ENCODE measurements around the gene TAP1.
"Not testable (repeated sequence)": the region's sequence is repeated elsewhere in the genome, so short reads cannot be mapped to it uniquely, and the experiment has no call there.

TAP1 gene

DNA sequence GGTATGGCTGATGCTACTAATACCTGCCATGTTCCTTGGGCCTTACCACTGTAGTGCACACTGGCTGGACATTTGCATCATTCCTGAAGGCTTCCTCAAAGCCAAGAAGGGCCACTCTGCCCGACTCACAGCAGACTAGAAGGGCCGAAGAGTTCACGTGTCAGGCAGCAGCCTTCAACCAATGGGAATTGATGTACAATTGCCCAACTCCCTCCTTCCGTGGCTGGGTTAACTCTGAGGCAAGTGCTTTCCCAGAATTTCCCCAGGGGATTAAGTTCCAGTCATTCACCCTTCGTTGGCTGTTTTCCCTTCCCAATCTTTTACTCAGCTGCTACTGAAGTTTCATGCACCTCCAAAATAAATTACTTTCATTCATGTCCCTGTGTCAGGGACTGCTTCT, 30.3 kb upstream of the TAP1 start:
- Histone ChIP-seq H3K27me3 (ENCODE audit: control insufficient read depth in 2 of 2, insufficient read depth in 2 of 2, low read length in 2 of 2) (no peaks in the 10 kb centered on the region), H3K36me3 (ENCODE audit: control insufficient read depth in 2 of 2, insufficient read depth in 2 of 2, low read length in 2 of 2) (no peaks in the 10 kb centered on the region), H3K9ac (ENCODE audit: low read depth in 1 of 2, low read length in 2 of 2) (no peak overlapping the region), H3K27ac (ENCODE audit: low read depth in 2 of 2, low read length in 2 of 2) (no peak overlapping the region), H3K4me1 (ENCODE audit: control insufficient read depth in 2 of 2, insufficient read depth in 2 of 2, low read length in 2 of 2) (peaks cover 0 to 2% of the 10 kb centered on the region in 2 donors), H3K9me3 (ENCODE audit: control insufficient read depth in 2 of 2, low read length in 2 of 2) (no peaks in the 10 kb centered on the region), H3K4me3 (ENCODE audit: low read length in 2 of 2) (no peak overlapping the region)

DNA sequence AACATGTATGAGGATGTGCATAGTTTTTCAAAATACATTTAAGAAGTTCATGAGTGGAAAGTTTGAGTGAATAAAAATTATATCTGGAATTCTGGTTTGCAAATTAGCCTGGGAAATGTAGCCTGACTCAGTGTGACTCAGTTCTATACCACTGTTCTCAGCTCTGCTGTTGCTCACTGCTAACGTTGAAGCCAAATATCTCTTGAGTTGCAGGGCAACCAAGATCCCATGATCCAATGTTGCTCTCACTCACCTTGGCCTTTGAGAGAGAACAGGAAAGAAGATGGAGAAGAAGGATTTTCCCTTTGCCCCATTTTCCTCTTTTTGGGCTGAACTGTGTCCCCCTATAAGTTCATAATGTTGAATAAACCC, 29.4 kb upstream of the TAP1 start:
- H3K27ac ChIP-seq (ENCODE audit: low read depth in 2 of 2, low read length in 2 of 2) = no peak overlapping the region

DNA sequence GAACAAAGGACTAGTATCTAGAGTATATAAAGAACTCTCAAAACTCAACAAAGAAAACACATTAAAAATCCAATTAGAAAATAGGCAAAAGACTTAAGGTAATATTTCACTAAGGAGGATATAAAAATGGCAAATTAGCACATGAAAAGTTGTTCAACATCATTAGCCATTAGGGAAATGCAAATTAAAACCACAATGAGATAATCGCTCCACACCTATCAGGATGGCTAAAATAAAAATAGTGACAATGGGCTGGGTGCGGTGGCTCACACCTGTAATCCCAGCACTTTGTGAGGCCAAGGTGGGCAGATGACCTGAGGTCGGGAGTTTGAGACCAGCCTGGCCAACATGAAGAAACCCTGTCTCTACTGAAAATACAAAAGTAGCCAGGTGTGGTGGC, 27.5 kb upstream of the TAP1 start:
- not testable (repeated sequence) for H3K4me3 ChIP-seq (ENCODE audit: low read length in 2 of 2); H3K9me3 ChIP-seq (ENCODE audit: control insufficient read depth in 2 of 2, low read length in 2 of 2); H3K4me1 ChIP-seq (ENCODE audit: control insufficient read depth in 2 of 2, insufficient read depth in 2 of 2, low read length in 2 of 2); H3K9ac ChIP-seq (ENCODE audit: low read depth in 1 of 2, low read length in 2 of 2); H3K36me3 ChIP-seq (ENCODE audit: control insufficient read depth in 2 of 2, insufficient read depth in 2 of 2, low read length in 2 of 2); H3K27ac ChIP-seq (ENCODE audit: low read depth in 2 of 2, low read length in 2 of 2); H3K27me3 ChIP-seq (ENCODE audit: control insufficient read depth in 2 of 2, insufficient read depth in 2 of 2, low read length in 2 of 2)

More for the DNA sequence above, 29.4 kb upstream of the TAP1 start:
- H3K9me3 ChIP-seq (ENCODE audit: control insufficient read depth in 2 of 2, low read length in 2 of 2) = no peaks in the 10 kb centered on the region
- H3K36me3 ChIP-seq (ENCODE audit: control insufficient read depth in 2 of 2, insufficient read depth in 2 of 2, low read length in 2 of 2) = no peaks in the 10 kb centered on the region
- H3K4me1 ChIP-seq (ENCODE audit: control insufficient read depth in 2 of 2, insufficient read depth in 2 of 2, low read length in 2 of 2) = peaks cover 0 to 2% of the 10 kb centered on the region in 2 donors
- no peak overlapping the region for H3K4me3 ChIP-seq (ENCODE audit: low read length in 2 of 2)
- H3K9ac ChIP-seq (ENCODE audit: low read depth in 1 of 2, low read length in 2 of 2) = no peak overlapping the region
- no peaks in the 10 kb centered on the region for H3K27me3 ChIP-seq (ENCODE audit: control insufficient read depth in 2 of 2, insufficient read depth in 2 of 2, low read length in 2 of 2)

DNA sequence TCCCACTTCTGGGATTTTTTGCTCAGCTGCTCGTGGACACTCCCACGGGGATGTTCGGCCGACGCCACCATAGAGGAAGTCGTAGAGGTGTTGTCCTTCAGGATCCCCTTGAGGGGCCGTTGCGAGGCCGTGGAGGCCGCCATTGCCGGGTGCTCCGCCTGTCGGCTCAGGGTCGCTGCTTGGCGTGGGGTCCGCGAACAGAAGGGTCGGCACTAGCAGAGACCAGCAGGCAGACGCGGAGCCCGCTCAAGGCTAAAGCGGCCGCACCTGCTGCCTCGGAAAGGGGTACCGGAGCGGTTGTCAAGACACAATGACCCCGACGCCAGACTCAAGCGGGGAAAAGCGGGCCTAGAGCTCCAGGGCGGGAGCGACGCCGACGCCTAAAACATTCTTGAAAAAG, 26.2 kb upstream of the TAP1 start:
- H3K27me3 ChIP-seq (ENCODE audit: control insufficient read depth in 2 of 2, insufficient read depth in 2 of 2, low read length in 2 of 2) = no peaks in the 10 kb centered on the region
- no peaks in the 10 kb centered on the region for H3K9me3 ChIP-seq (ENCODE audit: control insufficient read depth in 2 of 2, low read length in 2 of 2)
- H3K4me1 ChIP-seq (ENCODE audit: control insufficient read depth in 2 of 2, insufficient read depth in 2 of 2, low read length in 2 of 2) = no peaks in the 10 kb centered on the region
- H3K27ac ChIP-seq (ENCODE audit: low read depth in 2 of 2, low read length in 2 of 2) = no peak overlapping the region
- H3K4me3 ChIP-seq (ENCODE audit: low read length in 2 of 2) = no peak overlapping the region
- H3K9ac ChIP-seq (ENCODE audit: low read depth in 1 of 2, low read length in 2 of 2) = no peak overlapping the region
- no peaks in the 10 kb centered on the region for H3K36me3 ChIP-seq (ENCODE audit: control insufficient read depth in 2 of 2, insufficient read depth in 2 of 2, low read length in 2 of 2)

DNA sequence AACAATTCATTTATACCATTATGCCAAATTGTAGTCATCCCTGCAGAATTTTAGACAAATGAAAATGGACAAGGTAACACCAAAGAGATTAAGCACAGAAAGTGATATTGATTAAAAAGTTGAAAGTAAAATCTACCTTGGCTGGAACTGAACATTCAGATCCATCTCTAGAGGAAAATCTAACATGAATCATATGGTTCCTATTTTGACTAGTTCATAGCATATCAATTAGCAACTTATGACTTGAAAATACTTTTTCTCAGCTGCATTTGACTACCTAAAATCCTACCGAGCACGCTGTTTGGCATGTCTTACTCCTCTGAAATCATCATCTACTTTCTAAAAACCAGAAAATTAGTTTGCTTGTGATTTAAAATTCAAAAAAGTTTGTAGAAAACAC, 23.1 kb upstream of the TAP1 start:
- no peaks in the 10 kb centered on the region for H3K36me3 ChIP-seq (ENCODE audit: control insufficient read depth in 2 of 2, insufficient read depth in 2 of 2, low read length in 2 of 2)
- no peaks in the 10 kb centered on the region for H3K4me1 ChIP-seq (ENCODE audit: control insufficient read depth in 2 of 2, insufficient read depth in 2 of 2, low read length in 2 of 2)
- H3K9me3 ChIP-seq (ENCODE audit: control insufficient read depth in 2 of 2, low read length in 2 of 2) = no peaks in the 10 kb centered on the region
- no peak overlapping the region for H3K4me3 ChIP-seq (ENCODE audit: low read length in 2 of 2)
- no peaks in the 10 kb centered on the region for H3K27me3 ChIP-seq (ENCODE audit: control insufficient read depth in 2 of 2, insufficient read depth in 2 of 2, low read length in 2 of 2)
- H3K27ac ChIP-seq (ENCODE audit: low read depth in 2 of 2, low read length in 2 of 2) = no peak overlapping the region
- H3K9ac ChIP-seq (ENCODE audit: low read depth in 1 of 2, low read length in 2 of 2) = no peak overlapping the region

DNA sequence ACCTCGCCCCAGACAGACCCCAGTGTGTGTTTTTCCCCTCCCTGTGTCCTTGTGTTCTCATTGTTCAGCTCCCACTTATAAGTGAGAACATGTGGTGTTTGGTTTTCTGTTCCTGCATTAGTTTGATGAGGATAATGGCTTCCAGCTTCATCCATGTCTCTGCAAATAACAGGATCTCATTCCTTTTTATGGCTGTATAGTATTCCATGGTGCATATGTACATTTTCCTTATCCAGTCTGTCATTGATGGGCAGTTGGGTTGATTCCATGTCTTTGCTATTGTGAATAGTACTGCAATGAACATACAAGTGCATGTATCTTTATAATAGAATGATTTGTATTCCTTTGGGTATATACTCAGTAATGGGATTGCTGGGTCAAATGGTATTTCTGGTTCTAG, 20.4 kb upstream of the TAP1 start:
- not testable (repeated sequence) for H3K4me3 ChIP-seq (ENCODE audit: low read length in 2 of 2); H3K9ac ChIP-seq (ENCODE audit: low read depth in 1 of 2, low read length in 2 of 2); H3K36me3 ChIP-seq (ENCODE audit: control insufficient read depth in 2 of 2, insufficient read depth in 2 of 2, low read length in 2 of 2); H3K4me1 ChIP-seq (ENCODE audit: control insufficient read depth in 2 of 2, insufficient read depth in 2 of 2, low read length in 2 of 2); H3K9me3 ChIP-seq (ENCODE audit: control insufficient read depth in 2 of 2, low read length in 2 of 2); H3K27me3 ChIP-seq (ENCODE audit: control insufficient read depth in 2 of 2, insufficient read depth in 2 of 2, low read length in 2 of 2); H3K27ac ChIP-seq (ENCODE audit: low read depth in 2 of 2, low read length in 2 of 2)

DNA sequence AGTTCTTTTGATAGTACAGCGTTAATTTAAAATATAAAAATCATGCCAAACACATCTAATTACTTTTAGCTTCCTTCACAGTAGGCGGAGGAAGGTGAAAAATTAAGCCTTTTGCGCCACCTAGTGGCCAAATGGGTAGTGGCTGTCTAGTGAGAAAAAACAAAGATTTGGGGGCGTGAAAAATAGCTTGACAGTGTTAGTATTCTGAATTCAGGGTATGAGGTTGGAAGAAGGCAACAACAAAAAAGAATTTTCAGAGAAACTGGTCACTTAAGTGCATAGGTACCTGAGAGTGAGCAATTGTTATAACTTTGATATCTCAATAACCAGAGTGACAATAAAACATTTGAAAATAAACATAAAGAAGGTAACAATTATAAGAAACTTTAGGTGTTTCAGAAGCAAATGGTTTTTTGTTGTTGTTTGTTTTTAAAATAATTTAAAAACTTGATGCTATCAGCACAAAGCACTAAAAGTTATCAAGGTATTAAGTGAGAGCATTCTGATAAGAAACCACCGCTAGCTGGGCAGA, 14.8 kb upstream of the TAP1 start:
- Histone ChIP-seq H3K36me3 (ENCODE audit: control insufficient read depth in 2 of 2, insufficient read depth in 2 of 2, low read length in 2 of 2) (no peaks in the 10 kb centered on the region), H3K4me1 (ENCODE audit: control insufficient read depth in 2 of 2, insufficient read depth in 2 of 2, low read length in 2 of 2) (peaks cover 0 to 9% of the 10 kb centered on the region in 2 donors), H3K27ac (ENCODE audit: low read depth in 2 of 2, low read length in 2 of 2) (no peak overlapping the region), H3K4me3 (ENCODE audit: low read length in 2 of 2) (no peak overlapping the region), H3K27me3 (ENCODE audit: control insufficient read depth in 2 of 2, insufficient read depth in 2 of 2, low read length in 2 of 2) (peaks cover 3 to 5% of the 10 kb centered on the region in 2 donors), H3K9me3 (ENCODE audit: control insufficient read depth in 2 of 2, low read length in 2 of 2) (no peaks in the 10 kb centered on the region), H3K9ac (ENCODE audit: low read depth in 1 of 2, low read length in 2 of 2) (no peak overlapping the region)

DNA sequence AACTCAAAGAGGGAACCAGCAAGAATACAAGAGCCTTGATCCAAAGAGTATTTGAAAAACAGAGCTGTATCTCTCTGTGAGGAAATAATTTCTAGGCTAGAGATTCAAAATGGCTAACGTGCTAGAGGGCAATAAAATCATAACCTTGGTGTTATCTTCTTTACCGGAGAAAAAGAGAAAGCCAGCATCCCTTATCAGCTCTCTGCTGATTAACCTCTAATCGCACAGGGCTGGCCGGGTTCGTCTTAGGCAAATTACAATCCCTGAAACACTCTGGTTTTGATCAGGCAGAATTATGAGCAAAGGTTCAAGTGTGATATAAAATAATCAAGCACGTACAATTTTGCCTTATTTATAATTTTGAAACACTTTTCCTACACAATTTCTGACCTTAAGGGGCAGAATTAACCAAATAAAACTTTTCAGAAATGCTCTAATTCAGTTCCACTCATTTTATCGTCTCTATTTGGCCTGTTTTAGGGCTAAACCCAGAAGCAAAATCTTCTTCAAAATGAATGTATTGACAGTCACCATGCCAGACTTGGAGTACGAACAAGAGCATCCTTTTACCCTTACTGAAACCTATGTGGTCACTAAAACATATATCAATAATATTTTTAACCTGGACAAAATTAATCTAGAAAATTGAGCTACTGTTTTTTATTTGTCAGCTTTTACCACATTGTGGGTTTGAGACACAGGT, 14.2 kb upstream of the TAP1 start:
- Histone ChIP-seq H3K4me3 (ENCODE audit: low read length in 2 of 2) (no peak overlapping the region), H3K9ac (ENCODE audit: low read depth in 1 of 2, low read length in 2 of 2) (no peak overlapping the region), H3K36me3 (ENCODE audit: control insufficient read depth in 2 of 2, insufficient read depth in 2 of 2, low read length in 2 of 2) (no peaks in the 10 kb centered on the region), H3K9me3 (ENCODE audit: control insufficient read depth in 2 of 2, low read length in 2 of 2) (no peaks in the 10 kb centered on the region), H3K27me3 (ENCODE audit: control insufficient read depth in 2 of 2, insufficient read depth in 2 of 2, low read length in 2 of 2) (peaks cover 3 to 5% of the 10 kb centered on the region in 2 donors), H3K27ac (ENCODE audit: low read depth in 2 of 2, low read length in 2 of 2) (no peak overlapping the region), H3K4me1 (ENCODE audit: control insufficient read depth in 2 of 2, insufficient read depth in 2 of 2, low read length in 2 of 2) (peaks cover 0 to 9% of the 10 kb centered on the region in 2 donors)

DNA sequence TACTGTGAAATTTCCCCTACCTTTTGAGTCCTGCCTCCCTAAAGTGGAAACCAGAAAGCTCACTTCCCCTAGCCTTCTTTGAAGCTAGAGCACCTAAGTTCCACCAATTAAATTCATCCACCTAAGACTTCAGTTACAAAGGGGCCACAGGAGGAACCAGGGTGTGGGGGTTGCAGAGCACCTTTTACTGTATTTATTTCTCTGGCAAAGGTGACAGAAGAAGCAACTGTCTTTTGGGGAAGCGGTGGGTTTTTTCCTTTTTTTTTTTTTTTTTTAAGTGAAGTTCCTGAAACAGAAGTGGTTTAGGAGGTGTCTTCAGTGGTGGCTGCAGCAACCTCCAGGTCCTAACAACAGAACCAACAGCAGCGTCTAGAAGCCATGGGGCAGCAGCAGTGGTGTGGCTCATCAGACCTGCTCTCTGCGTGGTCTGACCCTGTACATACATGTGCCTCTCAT, 13.5 kb upstream of the TAP1 start:
- no peaks in the 10 kb centered on the region for H3K9me3 ChIP-seq (ENCODE audit: control insufficient read depth in 2 of 2, low read length in 2 of 2)
- H3K36me3 ChIP-seq (ENCODE audit: control insufficient read depth in 2 of 2, insufficient read depth in 2 of 2, low read length in 2 of 2) = no peaks in the 10 kb centered on the region
- no peak overlapping the region for H3K9ac ChIP-seq (ENCODE audit: low read depth in 1 of 2, low read length in 2 of 2)
- no peak overlapping the region for H3K4me3 ChIP-seq (ENCODE audit: low read length in 2 of 2)
- no peak overlapping the region for H3K27ac ChIP-seq (ENCODE audit: low read depth in 2 of 2, low read length in 2 of 2)
- peaks cover 3 to 5% of the 10 kb centered on the region in 2 donors for H3K27me3 ChIP-seq (ENCODE audit: control insufficient read depth in 2 of 2, insufficient read depth in 2 of 2, low read length in 2 of 2)
- H3K4me1 ChIP-seq (ENCODE audit: control insufficient read depth in 2 of 2, insufficient read depth in 2 of 2, low read length in 2 of 2) = peaks cover 0 to 9% of the 10 kb centered on the region in 2 donors

DNA sequence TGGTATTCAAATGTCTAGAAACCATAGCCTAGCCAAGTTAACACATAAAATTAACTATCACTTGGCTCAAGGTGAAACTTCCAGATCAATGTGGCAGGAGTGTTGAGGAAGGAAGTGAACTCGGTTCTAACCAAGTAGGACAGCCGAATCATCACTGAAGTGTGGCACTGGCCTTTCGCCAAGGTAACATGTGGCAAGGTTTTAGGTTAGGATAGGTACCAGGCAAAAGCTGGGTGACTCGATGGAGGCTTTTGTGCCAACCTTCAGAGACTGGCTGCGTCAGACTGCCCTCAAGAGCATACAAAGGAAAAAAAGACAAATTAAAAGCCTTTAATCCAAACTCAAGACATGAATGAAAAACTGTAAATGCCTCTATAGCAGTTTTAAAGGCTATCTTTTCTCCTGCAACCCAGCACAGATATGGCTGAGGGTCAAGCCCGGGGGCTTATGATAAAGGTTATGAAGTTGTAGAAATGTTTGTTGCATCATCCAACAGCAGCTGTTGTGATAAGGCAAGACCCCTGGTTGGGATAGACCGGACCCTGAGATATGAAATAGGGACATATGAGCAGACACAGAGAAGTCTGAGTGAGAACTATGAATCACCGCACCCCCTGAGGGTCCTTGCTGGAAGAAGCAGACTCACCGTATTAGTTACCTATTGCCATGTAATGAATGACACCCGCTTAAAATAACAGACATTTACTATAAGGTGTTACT, 12.4 kb upstream of the TAP1 start:
- Histone ChIP-seq H3K4me1 (ENCODE audit: control insufficient read depth in 2 of 2, insufficient read depth in 2 of 2, low read length in 2 of 2) (peaks cover 0 to 9% of the 10 kb centered on the region in 2 donors), H3K9me3 (ENCODE audit: control insufficient read depth in 2 of 2, low read length in 2 of 2) (no peaks in the 10 kb centered on the region), H3K27ac (ENCODE audit: low read depth in 2 of 2, low read length in 2 of 2) (no peak overlapping the region), H3K4me3 (ENCODE audit: low read length in 2 of 2) (no peak overlapping the region), H3K27me3 (ENCODE audit: control insufficient read depth in 2 of 2, insufficient read depth in 2 of 2, low read length in 2 of 2) (peaks cover 3 to 5% of the 10 kb centered on the region in 2 donors), H3K9ac (ENCODE audit: low read depth in 1 of 2, low read length in 2 of 2) (no peak overlapping the region), H3K36me3 (ENCODE audit: control insufficient read depth in 2 of 2, insufficient read depth in 2 of 2, low read length in 2 of 2) (no peaks in the 10 kb centered on the region)
